Stimulated activated CD8-positive, alpha-beta memory T cell treated with anti-CD3 and anti-CD28 coated beads, Interleukin-4, amount 100 ng/mL, for 24 hours (primary cell): ENCODE measurements around the gene ENTR1.
"Not testable (repeated sequence)": the region's sequence is repeated elsewhere in the genome, so short reads cannot be mapped to it uniquely, and the experiment has no call there.

Source experiments
- DNase-seq: peaks from one replicate; pipeline ENCODE4 v3.0.0-alpha.2; 2020; ENCODE audit warnings: low read depth

ENTR1 gene

DNA sequence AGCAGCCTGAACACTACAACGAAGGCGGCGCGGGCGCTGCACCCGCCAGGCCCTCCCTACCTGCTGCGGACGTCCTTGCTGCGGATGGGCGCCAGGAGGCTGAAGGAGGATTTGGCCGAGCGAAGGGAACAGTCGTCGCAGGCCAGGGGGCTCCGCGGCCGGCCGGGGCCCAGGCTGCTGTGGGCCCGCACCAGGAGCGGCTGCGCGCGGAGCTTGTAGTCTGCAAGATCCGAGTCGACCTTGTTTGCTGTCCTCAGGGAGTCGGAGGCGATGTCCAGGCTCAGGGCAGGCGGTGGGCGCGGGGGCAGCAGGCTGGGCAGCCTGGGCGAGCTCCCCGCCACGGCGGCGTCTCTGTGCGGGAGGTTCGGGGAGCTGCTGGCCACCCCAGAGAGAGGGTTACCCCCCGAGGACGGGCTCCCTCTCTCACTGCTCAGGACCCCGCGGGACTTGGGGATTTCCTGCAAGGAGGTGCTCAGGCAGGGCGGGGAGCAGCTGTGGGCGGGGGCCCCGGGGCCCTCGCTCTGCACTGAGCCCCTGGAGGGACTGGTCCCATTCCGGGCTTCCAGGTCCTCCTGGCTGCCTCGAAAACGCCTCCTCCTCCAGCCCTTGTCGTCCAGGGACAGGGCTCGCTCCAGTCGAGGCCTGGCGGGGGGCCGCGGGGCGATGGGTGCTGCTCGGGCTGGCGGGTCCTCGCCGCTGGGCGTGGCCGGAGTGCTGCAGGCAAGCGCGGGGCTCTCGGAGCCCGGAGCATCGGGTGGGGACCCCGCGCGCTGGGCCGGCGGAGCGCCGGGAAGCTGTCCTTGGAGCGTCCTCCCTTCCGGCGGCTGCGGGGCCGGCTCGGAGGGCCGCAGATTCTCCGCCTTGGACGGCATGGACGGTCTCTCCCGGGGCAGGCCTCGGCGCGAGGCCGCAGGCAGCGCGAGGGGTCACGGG lies 28.4 kb upstream of the ENTR1 start:
- DNase-seq: peak; percentile 38

DNA sequence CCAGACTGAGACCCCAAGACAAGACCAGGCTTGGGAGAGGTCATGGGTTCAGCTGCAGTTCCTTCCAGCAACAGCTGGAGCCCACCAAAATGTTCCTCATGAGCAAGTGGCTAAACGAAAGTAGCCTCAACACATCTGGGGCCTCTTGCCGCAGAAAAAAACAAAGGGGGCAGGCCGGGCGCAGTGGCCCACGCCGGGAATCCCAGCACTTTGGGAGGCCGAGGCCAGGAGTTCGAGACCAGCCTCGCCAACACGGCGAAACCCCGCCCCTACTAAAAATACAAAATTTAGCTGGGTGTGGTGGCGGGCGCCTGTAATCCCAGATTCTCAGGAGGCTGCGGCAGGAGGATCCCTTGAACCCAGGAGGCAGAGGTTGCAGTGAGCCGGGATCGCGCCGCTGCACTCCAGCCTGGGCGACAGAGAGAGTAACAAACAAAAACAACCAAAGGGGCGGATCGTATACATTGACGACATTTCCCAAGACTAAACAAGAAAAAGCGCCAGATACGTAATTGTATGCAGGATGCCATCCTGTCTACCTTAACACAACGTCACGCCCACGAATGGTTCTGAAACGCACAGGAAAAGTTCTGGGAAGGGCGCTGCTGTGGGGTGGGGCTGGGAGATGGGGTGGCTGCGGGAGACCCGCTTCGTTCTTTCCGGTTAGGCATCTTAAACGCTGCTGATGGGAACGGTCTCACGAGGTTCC lies 27.6 kb upstream of the ENTR1 start:
- DNase-seq: no peak

DNA sequence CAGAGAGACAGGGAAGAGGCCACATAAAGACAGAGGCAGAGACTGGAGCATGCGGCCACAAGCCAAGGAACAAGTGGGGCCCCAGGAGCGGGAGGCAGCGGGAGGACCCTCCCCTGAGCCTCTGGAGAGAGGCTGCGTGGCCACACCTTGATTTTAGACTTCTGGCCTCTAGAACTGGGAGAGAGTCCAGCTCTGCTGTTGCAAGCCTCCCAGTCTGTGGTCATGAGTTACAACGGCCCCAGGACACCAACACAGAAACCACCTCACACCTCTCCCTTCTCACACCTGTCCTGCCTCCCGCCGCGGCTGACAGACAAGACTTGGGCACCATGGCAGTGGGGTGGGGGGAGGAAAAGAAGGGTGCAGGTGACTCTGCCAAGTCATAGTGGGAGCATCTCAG lies 27.0 kb upstream of the ENTR1 start:
- no peak for DNase-seq

DNA sequence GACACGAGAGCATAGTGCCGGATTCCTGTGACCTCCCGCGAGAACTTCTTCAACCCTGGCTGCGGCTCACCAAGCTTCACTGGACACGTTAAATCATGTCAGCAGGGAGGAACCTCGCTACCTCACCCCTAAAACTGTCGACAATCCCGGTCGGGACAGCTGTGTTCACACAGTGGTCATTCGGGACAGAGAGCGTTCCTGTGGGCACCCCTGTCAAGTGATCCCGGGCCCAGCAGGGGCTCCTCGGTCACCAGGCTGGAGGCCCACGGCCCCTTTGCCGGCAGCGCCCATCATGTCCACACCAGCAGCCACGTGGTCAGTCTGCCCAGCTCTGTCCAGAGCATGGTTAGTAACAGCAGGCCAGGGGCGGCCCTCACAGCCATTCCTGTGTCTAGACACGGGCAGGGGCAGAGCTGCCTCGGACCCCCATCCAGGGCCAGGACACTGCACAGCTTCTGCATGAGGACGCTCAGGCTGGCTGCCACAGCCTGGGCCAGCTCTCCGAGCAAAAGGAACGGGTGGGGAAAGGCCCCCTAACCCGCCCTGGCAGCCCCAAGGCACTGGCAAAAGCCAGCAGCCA lies 25.7 kb upstream of the ENTR1 start:
- DNase-seq: no peak

DNA sequence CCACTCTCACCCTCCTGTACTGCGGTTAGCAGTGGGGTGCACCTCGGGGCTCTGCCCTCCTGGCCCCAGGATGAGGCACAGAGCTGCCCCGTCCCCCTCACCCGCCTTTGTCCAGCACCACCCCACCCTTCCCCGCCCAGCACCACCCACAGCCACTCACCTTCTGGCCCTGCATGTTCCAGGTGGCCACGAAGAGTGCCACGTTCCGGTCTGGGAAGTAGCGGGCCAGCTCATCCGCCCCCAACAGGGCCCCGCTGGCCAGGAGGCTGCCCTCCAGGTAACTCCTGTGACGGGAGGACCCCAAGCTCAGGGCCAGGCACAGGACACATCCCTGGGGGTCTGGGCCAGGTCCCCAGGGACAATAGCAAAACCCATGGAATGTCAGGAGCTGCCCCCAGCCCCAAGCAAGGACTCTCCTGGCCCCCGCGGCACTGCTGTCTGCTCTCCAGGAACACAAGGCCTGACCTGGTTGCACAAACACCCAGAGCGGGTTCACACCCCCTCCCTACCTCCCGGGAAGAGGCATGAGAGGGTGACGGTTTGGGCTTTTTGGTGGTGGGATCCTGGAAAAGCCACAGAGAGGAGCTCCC lies 24.3 kb upstream of the ENTR1 start:
- no peak for DNase-seq

DNA sequence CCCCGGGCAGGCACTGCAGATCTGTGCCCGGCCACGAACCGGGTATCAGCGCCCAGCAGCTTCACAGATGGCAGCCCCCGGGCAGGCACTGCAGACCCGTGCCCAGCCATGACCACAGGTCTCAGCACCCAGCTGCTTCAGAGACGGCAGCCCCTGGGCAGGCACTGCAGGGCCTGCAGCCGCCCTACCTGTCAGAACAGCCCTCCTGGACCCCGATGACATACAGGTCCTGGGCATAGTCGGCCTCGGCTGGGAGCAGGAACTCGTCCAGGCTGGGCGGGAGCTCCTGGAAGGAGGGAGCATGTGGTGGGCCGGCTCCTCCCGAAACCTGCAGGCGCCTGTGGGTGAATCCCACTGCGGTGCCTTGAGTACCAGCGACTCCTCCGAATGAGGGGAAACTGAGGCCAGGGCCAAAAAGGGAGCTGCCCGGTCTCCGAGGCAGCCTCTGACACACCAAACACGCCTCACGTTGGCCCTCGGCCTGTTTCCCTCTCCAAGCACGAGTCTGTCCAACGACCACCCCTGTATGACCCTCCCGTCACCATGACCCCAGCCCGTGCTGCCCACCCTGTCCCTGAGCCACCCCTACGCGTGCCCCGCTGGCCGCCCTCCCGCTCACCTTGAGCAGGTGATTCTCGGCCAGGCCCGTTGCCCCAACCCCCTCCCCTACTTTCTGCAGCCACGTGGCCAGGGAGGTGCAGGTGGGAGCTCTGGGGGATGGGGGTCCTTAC lies 23.6 kb upstream of the ENTR1 start:
- no peak for DNase-seq

DNA sequence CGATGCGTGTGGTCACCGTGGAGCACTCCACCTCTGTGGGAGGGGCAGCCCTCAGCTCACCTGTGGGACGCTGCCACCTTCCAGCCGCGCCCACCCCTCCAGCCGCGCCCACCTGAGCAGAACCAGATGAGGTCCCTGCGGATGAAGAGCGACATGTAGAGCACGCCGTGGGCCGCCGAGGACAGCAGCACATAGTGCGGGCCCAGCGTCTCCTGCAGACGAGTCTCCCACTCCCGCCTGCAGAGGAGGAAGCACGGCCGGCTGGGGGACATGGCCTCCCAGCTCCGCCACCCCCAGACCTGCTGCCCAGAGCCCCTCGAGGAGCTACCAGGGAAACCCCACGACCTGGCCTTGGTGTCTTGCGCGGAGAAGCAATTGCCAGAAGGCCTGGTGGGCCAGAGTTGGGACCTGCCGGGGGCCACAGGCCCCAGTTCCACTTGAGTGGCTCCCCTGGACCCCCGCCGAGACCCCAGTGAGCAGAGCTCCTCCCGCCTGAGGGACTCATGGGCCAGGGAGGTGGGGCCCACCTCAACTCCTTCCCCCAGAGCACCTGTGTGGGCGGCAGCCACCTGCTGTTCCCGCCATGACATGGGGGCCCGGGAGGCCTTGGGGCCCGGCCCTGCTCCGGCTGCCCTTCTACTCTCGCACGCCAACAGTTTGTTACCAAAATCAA lies 22.8 kb upstream of the ENTR1 start:
- DNase-seq: no peak

DNA sequence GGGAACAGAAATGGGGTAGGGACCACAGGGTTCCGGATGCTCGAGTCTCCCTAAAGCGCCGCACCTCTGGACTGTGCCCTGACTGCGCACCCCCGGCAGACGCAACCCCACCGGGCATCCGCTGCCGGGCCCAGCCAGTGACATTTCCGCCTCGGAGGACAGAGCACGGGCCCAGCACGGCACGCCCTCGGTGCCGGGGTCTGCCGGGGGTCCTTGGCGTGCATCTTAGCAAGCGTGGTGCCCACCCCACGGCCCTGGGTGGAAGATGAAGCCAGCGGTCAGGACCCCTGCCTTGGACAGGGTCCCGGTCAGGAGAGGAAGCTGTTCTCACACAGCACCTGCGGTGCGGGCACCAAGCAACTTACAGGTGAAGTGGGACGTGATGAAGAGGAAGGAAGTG lies 22.2 kb upstream of the ENTR1 start:
- DNase-seq: no peak

DNA sequence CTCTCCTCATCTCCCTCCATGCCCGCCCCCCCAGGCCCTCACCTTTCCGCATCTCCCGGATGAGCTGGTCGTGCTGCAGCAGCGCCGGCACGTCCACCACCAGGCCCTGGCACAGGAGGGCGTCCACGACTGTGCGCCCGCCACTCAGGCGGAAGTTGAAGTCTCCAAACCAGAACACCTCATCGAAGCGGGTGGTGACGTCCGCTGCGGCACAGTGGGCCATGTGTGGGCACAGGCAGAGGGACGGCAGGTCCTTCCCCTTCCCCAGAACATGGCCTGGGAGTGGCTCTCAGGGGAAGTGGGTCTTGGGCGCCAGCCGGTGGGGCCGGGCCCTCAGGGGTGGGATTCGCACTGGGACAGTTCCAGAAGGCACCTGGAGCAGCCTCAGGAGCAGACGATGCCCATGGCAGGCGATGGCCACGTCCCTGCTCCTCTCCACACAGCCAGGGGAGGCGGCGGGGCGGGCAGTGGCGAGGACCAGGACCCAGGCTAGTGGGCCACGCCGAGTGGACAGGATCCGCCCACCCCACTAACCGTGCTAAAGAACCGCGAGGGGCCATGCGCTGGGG lies 21.5 kb upstream of the ENTR1 start:
- DNase-seq: no peak

DNA sequence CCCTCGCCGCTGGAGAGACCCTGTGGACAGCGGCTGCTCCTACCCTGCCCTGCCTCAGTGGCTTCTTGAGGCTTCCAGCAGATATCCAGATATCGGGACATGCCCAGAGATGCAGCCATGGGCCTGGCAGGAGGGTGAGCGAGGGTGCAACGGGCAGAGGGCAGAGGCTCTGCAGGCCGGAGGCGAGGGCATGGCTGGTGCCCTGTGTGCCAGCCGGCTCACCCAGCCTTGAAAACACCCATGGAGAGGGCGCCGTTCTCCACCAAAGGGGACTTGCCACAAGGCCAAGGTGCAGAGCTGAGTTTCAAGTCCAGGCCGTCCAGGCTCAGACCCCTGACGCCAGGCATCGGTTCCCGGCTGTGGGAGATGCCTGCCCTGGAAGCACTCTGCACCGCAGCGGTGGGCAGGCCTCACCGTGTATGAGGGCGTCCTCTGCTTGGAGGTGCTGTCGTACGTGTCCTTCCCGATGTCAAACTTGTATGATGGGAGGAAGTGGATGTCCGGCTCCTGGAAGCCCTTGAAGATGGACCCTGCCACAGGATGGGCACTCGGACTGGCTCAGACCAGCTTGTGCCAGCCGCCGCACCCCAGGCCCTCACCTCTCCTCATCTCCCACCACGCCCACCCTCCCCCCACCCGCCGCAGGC lies 20.3 kb upstream of the ENTR1 start:
- DNase-seq: no peak

DNA sequence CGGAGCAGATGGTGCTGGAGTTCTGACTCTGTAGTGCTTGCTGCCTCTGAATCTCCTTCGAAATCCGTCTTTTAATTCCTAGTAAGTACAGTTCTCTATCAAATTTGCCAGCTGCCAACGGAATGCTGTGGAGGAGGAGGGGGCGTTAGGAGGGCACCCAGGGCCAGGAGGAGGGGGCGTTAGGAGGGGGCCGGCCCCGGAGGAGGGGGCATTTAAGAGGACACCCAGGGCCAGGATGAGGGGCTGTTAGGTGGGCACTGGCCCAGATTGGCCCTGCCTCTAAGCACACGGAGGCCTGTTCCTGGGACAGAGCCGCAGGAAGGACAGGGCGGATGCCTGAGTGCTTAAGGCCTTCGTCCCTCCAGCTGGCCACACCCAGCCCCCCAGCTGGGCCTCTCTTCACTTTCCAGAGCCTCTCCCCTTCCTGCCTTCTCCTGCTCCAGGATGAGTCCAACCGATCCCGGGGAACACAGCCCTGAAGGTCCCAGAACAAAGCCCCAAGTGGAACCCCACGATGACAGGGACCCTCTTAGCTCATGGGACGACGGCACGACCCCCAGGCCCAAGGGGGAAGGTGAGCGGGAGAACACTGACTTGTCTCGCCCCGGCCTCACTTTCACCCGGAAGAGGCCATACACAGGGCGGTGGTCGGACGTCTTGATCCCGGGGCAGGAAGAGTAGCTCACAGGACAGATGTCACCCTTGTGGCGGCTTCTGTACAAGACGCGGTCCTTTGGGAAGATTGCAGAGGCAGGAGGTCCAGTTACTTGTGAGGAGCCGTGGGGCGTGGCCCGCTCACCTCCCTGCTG lies 19.5 kb upstream of the ENTR1 start:
- DNase-seq: no peak

DNA sequence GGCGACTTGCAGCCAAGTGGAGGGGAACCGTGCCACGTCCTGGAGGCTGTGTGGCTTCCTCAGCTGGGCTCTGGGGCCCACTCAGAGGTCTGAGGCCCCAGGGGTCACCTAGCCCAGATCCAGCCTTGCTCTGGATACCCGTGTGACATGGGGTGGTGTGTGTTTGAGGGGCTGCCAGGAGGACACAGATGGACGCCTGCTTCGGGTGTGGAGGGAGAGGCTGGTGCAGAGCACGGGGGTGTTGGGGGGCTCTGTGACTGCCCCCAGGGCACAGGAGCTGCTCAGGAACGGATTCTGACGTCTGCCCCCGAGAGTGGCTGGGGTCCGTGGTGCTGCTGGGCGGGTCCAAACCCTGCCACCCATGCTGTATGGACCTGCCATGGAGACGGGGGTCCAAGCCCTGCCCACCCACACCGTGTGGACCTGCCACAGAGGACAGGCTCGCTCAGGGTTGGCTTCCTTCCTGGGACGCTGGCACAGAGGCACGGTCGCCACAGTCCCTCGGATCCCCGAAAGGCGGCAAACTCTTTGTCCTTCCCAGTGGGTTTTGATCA lies 18.7 kb upstream of the ENTR1 start:
- DNase-seq: no peak

DNA sequence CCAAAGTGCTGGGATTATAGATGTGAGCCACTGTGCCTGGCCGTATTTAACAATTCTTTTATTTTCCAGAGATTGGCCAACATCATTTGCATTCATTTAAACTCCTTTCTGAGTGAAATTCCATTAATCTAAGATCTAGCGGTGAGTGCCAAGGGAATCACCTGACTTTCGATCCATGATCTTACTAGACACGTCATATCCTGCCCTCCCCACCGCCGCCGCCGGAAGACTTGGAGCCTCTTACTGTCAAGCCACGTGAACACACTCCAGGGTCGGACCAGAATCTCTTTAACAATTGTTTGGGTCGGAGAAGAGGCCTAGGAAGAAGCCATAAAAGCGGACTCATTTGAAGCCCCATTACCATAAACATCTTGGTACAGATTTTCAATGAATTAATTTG lies 16.4 kb upstream of the ENTR1 start:
- DNase-seq: no peak

DNA sequence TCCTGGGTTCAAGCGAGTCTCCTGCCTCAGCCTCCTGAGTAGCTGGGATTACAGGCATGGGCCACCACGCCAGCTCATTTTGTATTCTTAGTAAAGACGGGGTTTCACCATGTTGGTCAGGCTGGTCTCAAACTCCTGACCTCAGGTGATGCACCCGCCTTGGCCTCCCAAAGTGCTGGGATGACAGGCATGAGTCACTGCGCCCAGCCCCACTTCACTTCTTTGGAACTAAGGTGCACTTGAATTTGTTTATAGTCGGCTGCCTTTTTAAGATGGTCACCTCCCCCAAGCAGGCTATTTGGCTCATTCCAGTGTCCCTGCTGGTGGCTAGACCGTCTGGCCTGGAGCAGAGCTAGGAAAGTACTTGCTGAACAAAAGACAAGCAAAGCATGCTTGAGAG lies 15.0 kb upstream of the ENTR1 start:
- DNase-seq: not testable (repeated sequence)

DNA sequence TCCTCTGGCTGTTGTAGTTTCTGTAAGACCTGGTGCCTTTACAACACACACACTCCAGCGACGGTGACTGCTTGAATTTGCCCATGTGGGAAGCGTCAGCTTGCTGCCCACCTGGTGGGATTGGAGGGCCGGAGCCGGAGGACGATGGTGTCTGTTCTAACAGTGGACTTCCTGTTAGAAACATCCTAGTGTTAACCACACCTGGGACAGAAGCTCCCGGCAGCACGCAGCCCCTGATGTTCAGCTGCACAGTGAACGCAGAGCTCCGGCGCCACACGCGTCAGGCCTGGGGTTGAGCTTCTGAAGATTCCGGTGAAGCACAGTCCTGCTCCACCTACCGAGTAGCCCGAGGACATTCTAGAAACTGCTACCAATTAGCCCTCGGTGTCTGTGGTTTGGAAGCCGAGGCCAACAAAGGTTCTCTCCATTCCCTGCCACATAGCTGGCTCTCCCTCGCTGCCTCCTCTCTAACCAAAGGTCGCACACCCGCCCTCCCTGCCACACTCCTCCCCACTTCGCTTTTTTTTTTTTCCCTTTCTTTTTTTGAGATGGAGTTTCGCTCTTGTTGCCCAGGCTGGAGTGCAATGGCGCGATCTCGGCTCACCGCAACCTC lies 14.4 kb upstream of the ENTR1 start:
- no peak for DNase-seq

DNA sequence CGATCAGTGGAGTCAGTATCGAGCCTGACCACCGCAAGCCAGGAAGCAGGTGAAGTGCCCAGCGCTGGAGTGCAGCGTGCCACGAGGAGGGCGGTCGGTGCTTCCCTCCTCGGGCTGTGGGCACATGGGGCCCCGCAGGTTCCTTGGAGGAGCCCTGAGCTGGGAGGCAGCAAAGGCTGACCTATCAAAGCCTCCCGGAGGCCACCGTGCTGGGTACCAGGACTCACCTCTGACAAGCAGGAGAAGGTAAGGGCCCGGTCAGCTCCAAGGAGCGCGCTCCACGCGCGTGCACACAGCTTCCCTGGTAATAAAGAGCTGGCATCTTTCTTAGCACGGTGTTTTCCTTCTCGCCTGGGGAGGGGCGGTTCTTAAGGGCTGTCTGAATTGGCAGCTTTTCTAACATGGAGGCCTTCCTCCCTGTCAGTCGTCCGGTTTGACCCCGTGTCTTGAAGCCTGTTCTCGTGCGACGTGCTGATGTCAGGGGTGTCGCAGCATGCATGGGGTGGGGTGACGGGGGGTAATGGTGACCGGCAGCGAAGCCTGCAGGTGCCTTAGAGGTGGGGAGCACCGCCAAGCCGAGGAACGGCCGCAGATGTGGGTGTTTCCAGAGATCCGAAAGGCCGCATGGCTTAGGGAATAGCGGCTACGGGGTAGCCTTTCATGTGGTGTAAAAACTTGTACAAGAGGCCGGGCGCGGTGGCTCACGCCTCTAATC lies 13.2 kb upstream of the ENTR1 start:
- DNase-seq: no peak

DNA sequence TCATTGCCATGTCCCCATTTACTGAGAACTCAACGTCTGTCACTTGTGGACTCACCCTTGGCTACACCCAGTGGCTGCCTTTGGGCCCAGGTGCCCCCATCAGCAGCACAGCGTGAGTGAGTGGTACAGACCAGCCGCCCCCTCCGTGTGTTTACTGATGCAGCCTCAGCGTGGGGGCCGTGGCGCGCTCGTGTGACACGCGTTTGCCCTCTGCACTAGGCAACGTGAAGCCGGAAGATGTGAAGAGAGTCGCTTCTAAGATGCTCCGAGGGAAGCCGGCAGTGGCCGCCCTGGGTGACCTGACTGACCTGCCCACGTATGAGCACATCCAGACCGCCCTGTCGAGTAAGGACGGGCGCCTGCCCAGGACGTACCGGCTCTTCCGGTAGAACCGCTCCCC lies 12.5 kb upstream of the ENTR1 start:
- DNase-seq: no peak

DNA sequence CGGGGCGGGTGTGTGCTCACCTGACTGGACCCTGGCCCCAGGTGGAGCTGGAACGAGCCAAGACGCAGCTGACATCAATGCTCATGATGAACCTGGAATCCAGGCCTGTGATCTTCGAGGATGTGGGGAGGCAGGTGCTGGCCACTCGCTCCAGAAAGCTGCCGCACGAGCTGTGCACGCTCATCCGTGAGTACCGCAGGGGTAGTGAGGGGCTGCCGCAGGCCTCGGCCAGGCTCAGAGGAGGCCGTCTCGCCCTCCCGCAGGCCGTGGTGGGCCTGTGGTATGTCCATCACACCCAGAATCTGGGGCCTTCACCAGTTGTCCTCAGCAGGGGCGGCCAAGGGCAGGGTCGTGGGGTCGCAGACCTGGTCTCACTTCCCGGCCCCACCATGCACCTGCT lies 11.4 kb upstream of the ENTR1 start:
- DNase-seq: no peak
